Lower leg skin (tissue), 3 donors: ENCODE data around the gene TCHP.

Source experiments
- CTCF ChIP-seq, 3 donors: fragments of 450-650 bp; IDR thresholded peaks; one replicate each; pipeline ENCODE4 v1.5.1; 2016; ENCODE audit warnings: antibody characterized with exemption in 3 of 3, mild to moderate bottlenecking in 3 of 3, moderate library complexity in 2 of 3
- POLR2A ChIP-seq, 2 donors: fragments of 450-650 bp; IDR thresholded peaks; one replicate each; pipeline ENCODE4 v1.6.1; 2016 to 2017; ENCODE audit warnings: antibody characterized with exemption in 2 of 2, mild to moderate bottlenecking in 1 of 2, moderate library complexity in 1 of 2

GRCh38 chr12:109958374-109958773 lies 58.3 kb downstream of the TCHP start:
- TF ChIP-seq POLR2A (IDR thresholded peaks at IDR 0.05) (no peak), CTCF (IDR thresholded peaks at IDR 0.05) (no peak)
